Erythroblast (primary cell): ENCODE measurements around the gene MISFA.

ENCODE experiments used
- GATA1 ChIP-seq: IDR thresholded peaks from 2 replicates; pipeline ENCODE4 v1.6.1; 2011; ENCODE audit warnings: low read depth, mild to moderate bottlenecking, control low read depth, low read length, moderate library complexity
- POLR2A ChIP-seq: IDR thresholded peaks from 2 replicates; pipeline ENCODE4 v1.6.1; 2011; ENCODE audit warnings: mild to moderate bottlenecking, low read length

DNA sequence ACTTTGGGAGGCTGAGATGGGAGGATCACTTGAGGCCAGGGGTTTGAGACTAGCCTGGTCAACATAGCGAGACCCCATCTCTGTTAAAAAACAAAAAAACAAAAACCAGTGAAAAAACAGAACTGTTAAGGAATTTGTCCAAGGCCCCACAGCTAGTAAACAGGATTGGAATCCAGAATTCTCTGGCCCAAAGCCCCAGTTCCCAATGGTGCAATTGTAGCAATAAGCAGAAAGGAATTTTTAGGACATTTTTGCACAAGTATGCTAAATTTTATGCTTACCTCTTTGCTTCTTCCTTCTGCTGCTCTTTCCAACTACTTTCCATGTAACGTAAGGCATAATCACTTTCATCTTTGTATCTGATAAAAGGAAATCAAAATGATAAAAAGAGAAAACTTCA, 11.6 kb downstream of the MISFA start:
- no peak for TF ChIP-seq POLR2A
- TF ChIP-seq GATA1 = no peak
